Fibroblast of pulmonary artery (primary cell): ENCODE measurements around the gene GRK6.
A peak's percentile ranks its signal among the peaks of the same experiment; 100 is the strongest.

ENCODE experiments used
- DNase-seq: peaks from one replicate; pipeline ENCODE4 v3.0.0-alpha.2; 2010; ENCODE audit warnings: low read depth
- H3K4me3 ChIP-seq: replicated peaks from 2 replicates; pipeline ENCODE4 v1.5.1; 2011; ENCODE audit warnings: low read depth, mild to moderate bottlenecking, control low read depth, low read length, moderate library complexity
- TF ChIP-seq, protein P1 (sequence below): IDR thresholded peaks from 2 replicates; pipeline ENCODE4 v1.5.1; 2011; ENCODE audit warnings: mild to moderate bottlenecking, control low read depth, low read length, inconsistent platforms; ENCODE audit errors: missing control alignments

The GRK6 gene

DNA sequence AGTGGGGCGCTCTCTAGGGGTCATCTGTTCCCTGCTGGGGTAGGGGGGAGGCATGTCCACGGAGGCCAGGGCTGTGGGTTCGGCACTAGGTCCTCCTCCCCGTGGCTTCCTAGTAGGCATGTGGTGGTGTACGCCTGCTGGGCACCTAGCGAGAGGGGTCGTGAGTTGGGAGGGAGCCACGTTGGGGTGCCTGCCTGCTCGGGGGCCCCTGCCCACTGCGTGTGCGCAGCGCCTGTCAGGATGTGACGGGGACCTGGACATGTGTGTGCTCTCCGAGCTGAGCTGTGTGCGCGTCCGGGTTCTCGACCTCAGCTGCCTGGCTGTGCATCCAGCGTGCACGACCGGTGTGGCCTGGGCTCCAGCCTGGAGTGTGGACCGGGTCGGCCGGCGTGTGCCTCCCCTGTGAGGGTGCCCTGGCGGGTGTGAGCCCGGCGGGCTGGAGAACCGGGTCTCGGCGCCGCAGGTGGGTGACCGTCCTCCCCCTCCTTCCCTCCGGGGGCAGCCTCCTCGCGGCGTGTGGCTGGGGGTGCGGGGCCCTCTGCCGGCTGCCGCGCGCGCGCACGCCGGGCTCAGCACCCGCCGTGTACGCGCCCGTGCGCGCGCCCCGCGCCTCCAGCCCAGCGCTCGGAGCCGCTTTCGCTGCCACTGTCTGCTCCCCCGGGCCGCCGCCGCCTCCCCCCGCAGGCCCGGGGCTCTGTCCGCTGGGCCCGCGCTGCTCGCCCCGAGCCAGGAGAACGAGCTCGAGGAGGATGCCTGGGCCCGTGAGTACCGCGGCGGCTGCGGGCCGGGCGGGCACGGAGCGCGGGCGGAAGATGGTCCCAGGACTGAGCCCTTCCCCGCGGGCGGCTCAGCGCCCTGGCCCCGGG is 20.0 kb downstream of the GRK6 start, which contains the start of gene PRR7:
Gene PRR7, plus strand, starts transcription at position 615 of the 866 bp plus-strand sequence. CDS start 8,254 bp downstream, outside the sequence.
- TF ChIP-seq, protein P1, sequence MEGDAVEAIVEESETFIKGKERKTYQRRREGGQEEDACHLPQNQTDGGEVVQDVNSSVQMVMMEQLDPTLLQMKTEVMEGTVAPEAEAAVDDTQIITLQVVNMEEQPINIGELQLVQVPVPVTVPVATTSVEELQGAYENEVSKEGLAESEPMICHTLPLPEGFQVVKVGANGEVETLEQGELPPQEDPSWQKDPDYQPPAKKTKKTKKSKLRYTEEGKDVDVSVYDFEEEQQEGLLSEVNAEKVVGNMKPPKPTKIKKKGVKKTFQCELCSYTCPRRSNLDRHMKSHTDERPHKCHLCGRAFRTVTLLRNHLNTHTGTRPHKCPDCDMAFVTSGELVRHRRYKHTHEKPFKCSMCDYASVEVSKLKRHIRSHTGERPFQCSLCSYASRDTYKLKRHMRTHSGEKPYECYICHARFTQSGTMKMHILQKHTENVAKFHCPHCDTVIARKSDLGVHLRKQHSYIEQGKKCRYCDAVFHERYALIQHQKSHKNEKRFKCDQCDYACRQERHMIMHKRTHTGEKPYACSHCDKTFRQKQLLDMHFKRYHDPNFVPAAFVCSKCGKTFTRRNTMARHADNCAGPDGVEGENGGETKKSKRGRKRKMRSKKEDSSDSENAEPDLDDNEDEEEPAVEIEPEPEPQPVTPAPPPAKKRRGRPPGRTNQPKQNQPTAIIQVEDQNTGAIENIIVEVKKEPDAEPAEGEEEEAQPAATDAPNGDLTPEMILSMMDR = no peak
- H3K4me3 ChIP-seq = peak within 1 kb of the TSS; percentile 60
- peak; percentile 59 for DNase-seq

DNA sequence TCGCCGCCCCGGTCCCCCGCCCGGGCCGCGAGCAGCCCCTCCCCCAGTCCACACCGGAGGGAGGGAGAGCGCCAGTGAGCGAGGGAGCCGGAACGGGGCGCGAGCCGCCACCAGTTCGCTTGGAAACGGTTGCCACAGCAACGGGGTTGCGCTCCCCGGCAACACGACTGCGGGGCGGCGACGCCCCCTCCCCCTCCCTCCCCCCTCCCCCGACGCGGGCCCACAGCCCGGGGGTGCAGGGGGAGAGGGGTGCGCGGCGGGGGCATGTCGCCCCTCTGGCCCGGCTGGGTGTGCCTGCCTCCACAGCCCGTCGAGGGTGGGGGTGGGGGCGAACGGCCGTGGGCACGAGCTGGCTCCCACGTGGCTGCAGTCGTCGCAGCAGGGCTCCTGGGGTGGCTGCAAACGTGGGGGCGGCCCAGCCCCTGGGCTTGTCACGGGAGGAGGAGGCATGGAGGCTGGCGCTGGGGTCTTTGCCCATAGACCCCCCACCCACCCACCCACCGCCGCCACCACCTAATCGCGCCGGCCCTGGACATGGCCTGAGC is 20.7 kb downstream of the GRK6 start:
- H3K4me3 ChIP-seq = peak overlapping the region; percentile 60
- TF ChIP-seq, protein P1 = no peak
- DNase-seq = peak; percentile 36

DNA sequence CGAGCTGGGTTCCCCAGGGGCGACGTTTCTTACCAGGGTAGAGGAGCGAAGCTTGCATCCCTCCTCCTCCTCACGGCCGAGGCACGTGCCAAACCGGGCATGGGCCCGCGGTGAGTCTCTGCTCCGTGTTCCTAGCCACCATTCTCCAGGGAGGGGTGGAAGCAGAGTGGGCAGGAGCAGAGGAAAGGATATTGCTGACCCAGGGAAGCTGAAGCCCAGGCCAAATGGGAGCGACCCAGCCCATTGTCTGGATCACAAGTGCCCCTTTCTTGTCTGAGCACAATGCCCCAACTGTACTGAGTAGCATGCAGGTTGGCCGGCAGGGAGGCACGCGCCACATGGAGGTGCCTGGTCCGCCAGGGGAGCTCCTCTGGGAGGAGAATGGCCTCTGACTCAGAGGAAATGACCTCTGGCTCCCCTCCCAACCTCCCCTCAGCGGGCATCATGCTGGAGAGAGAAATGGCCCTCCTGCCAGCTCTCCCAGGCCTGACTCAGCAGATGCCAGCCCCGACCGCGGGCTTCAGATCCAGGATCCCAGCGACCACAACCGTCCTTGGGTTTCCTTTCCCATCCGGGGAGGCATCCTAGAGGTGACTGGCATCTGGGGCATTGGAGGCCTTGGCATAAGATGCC is 21.3 kb downstream of the GRK6 start:
- peak overlapping the region; percentile 60 for H3K4me3 ChIP-seq
- TF ChIP-seq, protein P1 = no peak
- peak; percentile 74 for DNase-seq

DNA sequence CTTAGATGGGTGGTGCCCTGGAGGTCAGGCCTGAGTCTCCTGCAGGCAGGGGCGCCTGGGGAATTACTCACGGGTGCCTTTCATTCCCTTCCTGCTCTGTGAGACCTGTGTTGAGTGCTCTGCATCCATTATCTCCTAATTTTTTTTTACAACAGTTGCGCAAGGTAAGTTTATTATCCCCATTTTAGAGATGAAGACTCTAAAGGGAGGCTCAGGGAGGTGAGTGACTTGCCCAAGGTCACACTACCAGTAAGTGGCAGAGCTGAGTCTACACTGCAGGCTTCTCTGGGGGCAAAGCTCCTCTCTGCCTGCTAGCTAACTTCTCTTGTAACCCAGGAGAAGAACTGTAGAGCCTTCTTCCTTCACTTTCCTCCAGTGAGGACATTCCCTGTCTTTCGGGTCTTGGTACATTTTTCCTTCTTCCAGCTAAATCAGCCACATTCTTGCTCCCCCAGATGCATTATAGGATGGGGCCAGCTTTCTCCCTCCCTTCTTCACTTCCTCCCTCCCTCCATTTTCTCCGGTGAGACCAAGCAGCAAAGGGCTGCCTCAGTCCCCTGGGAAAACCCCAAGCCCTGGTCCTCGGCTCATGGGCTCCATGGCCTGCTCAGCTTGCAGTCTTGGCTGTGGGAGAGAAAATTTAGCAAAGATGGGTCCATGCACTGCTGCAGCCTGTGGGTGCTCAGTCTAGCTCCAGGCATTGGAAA is 21.9 kb downstream of the GRK6 start:
- TF ChIP-seq, protein P1 = no peak
- no peak for DNase-seq
- H3K4me3 ChIP-seq = no peak overlapping the region

DNA sequence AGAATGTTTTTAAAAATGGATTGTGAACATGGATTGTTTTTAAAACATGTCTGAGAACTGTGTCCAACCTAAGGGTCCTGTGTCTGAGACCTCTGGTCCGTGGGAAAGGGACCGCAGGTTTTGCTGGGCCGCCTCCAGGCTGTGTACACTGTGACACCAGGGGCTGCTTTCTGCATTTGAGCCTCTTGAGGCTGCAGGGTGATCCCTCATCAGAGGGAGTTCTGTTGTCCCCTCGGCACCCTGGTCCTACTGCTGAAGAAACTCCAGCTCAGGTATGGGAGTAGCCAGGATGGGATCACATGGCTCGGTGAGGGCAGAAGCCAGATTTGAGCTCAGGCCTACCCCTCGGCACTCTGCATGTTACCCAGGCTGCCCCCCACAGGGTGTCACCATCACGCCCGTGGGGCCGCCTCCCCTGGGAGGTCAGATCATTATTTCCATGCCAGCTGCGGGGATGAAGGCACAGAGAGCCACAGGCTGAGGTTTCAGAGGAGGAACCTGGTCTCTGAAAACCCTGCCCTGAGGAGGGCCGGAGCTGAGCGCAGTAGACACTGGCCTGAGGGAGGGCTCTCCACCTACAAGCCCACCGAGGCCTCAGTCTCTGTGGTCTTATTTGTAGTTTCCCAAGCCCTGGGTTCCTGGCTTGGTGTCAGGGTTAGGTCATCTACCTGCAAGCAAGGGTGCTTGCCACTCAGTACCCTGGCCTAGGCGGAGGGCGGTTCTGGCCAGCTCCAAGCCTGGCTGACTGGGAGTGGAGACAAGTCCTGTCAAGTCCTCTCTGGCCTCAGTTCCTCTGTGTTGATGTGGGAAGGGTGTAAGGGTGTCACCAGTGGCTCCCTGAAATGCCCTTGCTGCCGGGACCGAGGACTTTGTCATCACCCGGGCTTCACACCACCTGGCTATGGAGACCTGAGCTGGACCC is 22.9 kb downstream of the GRK6 start:
- no peak overlapping the region for H3K4me3 ChIP-seq
- DNase-seq = no peak
- TF ChIP-seq, protein P1 = no peak
